ENCODE results near the gene NOS1AP.

DNA sequence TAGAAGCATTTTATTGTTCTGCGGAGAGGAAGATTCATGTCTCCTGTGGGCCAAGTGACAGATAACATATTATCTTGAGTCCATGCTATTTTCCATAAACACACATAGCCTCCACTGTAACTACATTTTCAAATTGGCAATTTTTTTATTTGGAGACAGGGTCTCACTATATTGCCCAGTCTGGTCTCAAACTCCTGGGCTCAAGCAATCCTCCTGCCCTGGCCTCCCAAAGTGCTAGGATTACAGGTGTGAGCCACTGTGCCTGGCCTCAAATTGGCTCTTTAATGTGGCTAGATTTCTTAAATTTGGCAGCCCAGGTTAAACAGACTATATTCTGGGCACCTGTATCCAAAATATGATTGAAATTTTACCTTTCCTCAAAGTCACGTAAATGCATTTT lies 13.8 kb downstream of the NOS1AP start:
- no peak for TF ChIP-seq TAF1 (IDR thresholded peaks at IDR 0.05; ENCODE audit: low read depth, low read length)
- TF ChIP-seq SPI1 (IDR thresholded peaks at IDR 0.05; ENCODE audit: low read depth, low read length): no peak
- TF ChIP-seq POLR2AphosphoS5 (IDR thresholded peaks at IDR 0.05; ENCODE audit: low read depth, low read length): no peak
- TF ChIP-seq POLR2A (IDR thresholded peaks at IDR 0.05; ENCODE audit: low read depth, low read length): no peak
- no peak for TF ChIP-seq POU2F2 (IDR thresholded peaks at IDR 0.05; ENCODE audit: low read depth, low read length)
